GM23338 (cell line): ENCODE data around the gene ZNF675. TPM values are rescaled to one million over a fixed set of nuclear protein-coding genes. Genes with fewer than 3 reads are reported as not detected.

Experiments used
- ATAC-seq: fragments of 200-7000 bp; cut with Tn5 transposase; 3 replicates; pipeline ENCODE4 v1.9.1; 2020
- DNase-seq: peaks from one replicate; pipeline ENCODE4 v3.0.0-alpha.2; 2015; ENCODE audit warnings: low spot score
- H2AFZ ChIP-seq: fragments of 200-600 bp; sonication (generic); 2 replicates; pipeline ENCODE4 v1.8.0; 2016; ENCODE audit warnings: antibody characterized with exemption, mild to moderate bottlenecking, moderate library complexity
- H3F3A ChIP-seq: fragments of 200-600 bp; sonication (generic); replicated peaks from 2 replicates; pipeline ENCODE4 v1.8.0; 2017; ENCODE audit warnings: antibody characterized with exemption, mixed run types, low read depth
- H3K27ac ChIP-seq: fragments of 200-600 bp; sonication (generic); 2 replicates; pipeline ENCODE4 v1.6.1; 2016; ENCODE audit warnings: low read depth
- H3K27me3 ChIP-seq: fragments of 200-600 bp; sonication (generic); 2 replicates; pipeline ENCODE4 v1.8.0; 2016; ENCODE audit warnings: mild to moderate bottlenecking, mixed run types, moderate library complexity; ENCODE audit not compliant: insufficient read depth
- H3K36me3 ChIP-seq: fragments of 200-600 bp; sonication (generic); 2 replicates; pipeline ENCODE4 v1.8.0; 2016; ENCODE audit warnings: mild to moderate bottlenecking; ENCODE audit not compliant: insufficient read depth
- H3K4me1 ChIP-seq: fragments of 200-600 bp; sonication (generic); 2 replicates; pipeline ENCODE4 v1.8.0; 2016; ENCODE audit warnings: mild to moderate bottlenecking, moderate library complexity; ENCODE audit not compliant: insufficient read depth
- H3K4me2 ChIP-seq: fragments of 200-600 bp; sonication (generic); 2 replicates; pipeline ENCODE4 v1.7.1; 2017; ENCODE audit warnings: mixed run types
- H3K4me3 ChIP-seq: fragments of 200-600 bp; sonication (generic); 2 replicates; pipeline ENCODE4 v1.6.1; 2016; ENCODE audit warnings: mixed run types
- H3K79me2 ChIP-seq: fragments of 200-600 bp; sonication (generic); replicated peaks from 2 replicates; pipeline ENCODE4 v1.8.0; 2017; ENCODE audit warnings: mild to moderate bottlenecking; ENCODE audit not compliant: insufficient read depth
- H3K9me2 ChIP-seq: fragments of 200-600 bp; sonication (generic); 2 replicates; pipeline ENCODE4 v1.8.0; 2017; ENCODE audit not compliant: insufficient read depth
- H4K20me1 ChIP-seq: fragments of 200-600 bp; sonication (generic); replicated peaks from 2 replicates; pipeline ENCODE4 v1.8.0; 2017; ENCODE audit warnings: mild to moderate bottlenecking; ENCODE audit not compliant: insufficient read depth
- H3K27ac Mint-ChIP-seq: 2 replicates; pipeline ENCODE4 v1.8.0; 2020; ENCODE audit warnings: inconsistent platforms, mild to moderate bottlenecking, moderate library complexity, mixed read lengths
- H3K27me3 Mint-ChIP-seq: 3 replicates; pipeline ENCODE4 v1.8.0; 2022; ENCODE audit warnings: low read depth, mild to moderate bottlenecking, moderate library complexity, mixed read lengths, inconsistent platforms; ENCODE audit not compliant: insufficient read depth, poor library complexity
- H3K36me3 Mint-ChIP-seq: 3 replicates; pipeline ENCODE4 v1.8.0; 2021; ENCODE audit warnings: low read depth, mild to moderate bottlenecking, inconsistent platforms, moderate library complexity, mixed read lengths
- H3K4me1 Mint-ChIP-seq: 3 replicates; pipeline ENCODE4 v1.8.0; 2020; ENCODE audit warnings: mild to moderate bottlenecking, inconsistent platforms, mixed read lengths
- H3K4me3 Mint-ChIP-seq: 3 replicates; pipeline ENCODE4 v1.8.0; 2021; ENCODE audit warnings: moderate library complexity, mild to moderate bottlenecking, inconsistent platforms, mixed read lengths
- H3K9me3 Mint-ChIP-seq: 3 replicates; pipeline ENCODE4 v1.8.0; 2020; ENCODE audit warnings: moderate library complexity, mild to moderate bottlenecking, inconsistent platforms, mixed read lengths
- CREB1 ChIP-seq: fragments of 250-450 bp; sonication (Bioruptor Pico); IDR thresholded peaks from 2 replicates; pipeline ENCODE4 v1.5.0; 2020; ENCODE audit warnings: low read depth, mild to moderate bottlenecking, moderate library complexity
- EZH2phosphoT487 ChIP-seq: fragments of 200-600 bp; sonication (generic); IDR thresholded peaks from one replicate; pipeline ENCODE4 v1.8.1; 2018; ENCODE audit warnings: antibody characterized with exemption; ENCODE audit not compliant: unreplicated experiment
- JUNB ChIP-seq: IDR thresholded peaks from one replicate; pipeline ENCODE4 v1.6.1; 2016; ENCODE audit warnings: antibody characterized with exemption; ENCODE audit not compliant: unreplicated experiment
- NANOG ChIP-seq: IDR thresholded peaks from 2 replicates; pipeline ENCODE4 v1.6.1; 2016; ENCODE audit warnings: antibody characterized with exemption, borderline replicate concordance
- POLR2AphosphoS5 ChIP-seq: IDR thresholded peaks from 2 replicates; pipeline ENCODE4 v1.6.1; 2016; ENCODE audit warnings: antibody characterized with exemption, low read depth
- ZNF114 ChIP-seq: fragments of 250-450 bp; sonication (Bioruptor Pico); IDR thresholded peaks from 2 replicates; pipeline ENCODE4 v1.5.0; 2020; ENCODE audit warnings: mild to moderate bottlenecking, moderate library complexity
- ZNF331 ChIP-seq: fragments of 250-450 bp; sonication (Bioruptor Pico); IDR thresholded peaks from 2 replicates; pipeline ENCODE4 v1.5.0; 2020; ENCODE audit warnings: low read depth, mild to moderate bottlenecking, moderate library complexity
- polyA plus RNA-seq: library from polyadenylated mRNA; unstranded; fragments of >200 nt; fragmentation: Nextera tagmentation; extraction: Ambion mirVana; gene quantifications from 2 replicates; pipeline ENCODE4 v1.2.1, GENCODE V29; 2016
- total RNA-seq: library from RNA; depleted of rRNA; stranded (reverse); fragments of >200 nt; shearing (Covaris generic); gene quantifications from 2 replicates; pipeline ENCODE4 v1.2.3, GENCODE V29; 2014
- TF ChIP-seq, protein P1 (sequence below), 2 experiments: fragments of 200-600 bp in 1 of 2; sonication (generic) in 1 of 2; conservative IDR thresholded peaks; 2 replicates each; pipeline versions ENCODE4 v1.5.1 to v1.6.1; 2016 to 2017; ENCODE audit warnings: antibody characterized with exemption in 2 of 2, low read depth in 2 of 2, mild to moderate bottlenecking in 2 of 2, moderate library complexity in 1 of 2
- TF ChIP-seq, protein P2 (sequence below): fragments of 250-450 bp; sonication (Bioruptor Pico); IDR thresholded peaks from 2 replicates; pipeline ENCODE4 v1.5.0; 2020; ENCODE audit warnings: mild to moderate bottlenecking, moderate library complexity
- TF ChIP-seq, protein P3 (sequence below): IDR thresholded peaks from one replicate; pipeline ENCODE4 v1.6.1; 2018; ENCODE audit warnings: antibody characterized with exemption; ENCODE audit not compliant: unreplicated experiment

ZNF675 gene
- total and polyA plus RNA-seq, 2 experiments from 2014 or later, result 20.2 to 37.8 TPM

DNA sequence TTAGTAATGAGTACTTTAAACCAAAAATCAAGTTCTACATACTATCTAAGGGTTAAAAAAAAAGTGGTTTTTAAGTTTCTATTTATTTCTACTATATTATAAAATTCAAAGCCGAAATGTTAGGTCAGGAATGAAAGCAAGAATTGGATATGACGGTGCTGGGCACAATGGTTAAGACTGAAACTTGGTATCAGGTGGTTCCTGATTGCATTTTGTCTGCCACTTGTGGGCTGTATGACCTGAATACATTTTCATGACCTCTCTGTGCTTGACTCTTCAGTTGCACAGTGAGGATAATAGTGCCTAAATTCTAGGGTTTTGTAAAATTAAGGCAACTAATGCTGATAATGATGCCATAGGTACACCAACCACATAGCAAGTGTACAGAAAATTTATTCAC, 22.3 kb upstream of the ZNF675 start:
- no peaks in the 10 kb centered on the region for H4K20me1 ChIP-seq
- Mint-ChIP-seq H3K9me3 (peaks cover 17% of the 10 kb centered on the region), H3K4me3 (no peak overlapping the region), H3K4me1 (no peaks in the 10 kb centered on the region), H3K27me3 (peaks cover 8% of the 10 kb centered on the region), H3K27ac (no peak overlapping the region), H3K36me3 (no peaks in the 10 kb centered on the region; the same call in 2 of the 3 replicates)
- TF ChIP-seq POLR2AphosphoS5, result no peak
- H3K79me2 ChIP-seq, result no peaks in the 10 kb centered on the region
- DNase-seq (no peak), ATAC-seq (no peak)
- H3K36me3 ChIP-seq, result no peaks in the 10 kb centered on the region
- 0 out of 2 replicates have a peak, but pooled peaks cover 3% of the 10 kb centered on the region for H3K9me2 ChIP-seq
- H3K27ac ChIP-seq, result no peak overlapping the region
- no peak overlapping the region for H2AFZ ChIP-seq
- H3K27me3 ChIP-seq, result no peaks in the 10 kb centered on the region
- H3F3A ChIP-seq, result no peaks in the 10 kb centered on the region
- no peaks in the 10 kb centered on the region for H3K4me1 ChIP-seq
- no peak overlapping the region for H3K4me2 ChIP-seq
- no peak overlapping the region for H3K4me3 ChIP-seq

DNA sequence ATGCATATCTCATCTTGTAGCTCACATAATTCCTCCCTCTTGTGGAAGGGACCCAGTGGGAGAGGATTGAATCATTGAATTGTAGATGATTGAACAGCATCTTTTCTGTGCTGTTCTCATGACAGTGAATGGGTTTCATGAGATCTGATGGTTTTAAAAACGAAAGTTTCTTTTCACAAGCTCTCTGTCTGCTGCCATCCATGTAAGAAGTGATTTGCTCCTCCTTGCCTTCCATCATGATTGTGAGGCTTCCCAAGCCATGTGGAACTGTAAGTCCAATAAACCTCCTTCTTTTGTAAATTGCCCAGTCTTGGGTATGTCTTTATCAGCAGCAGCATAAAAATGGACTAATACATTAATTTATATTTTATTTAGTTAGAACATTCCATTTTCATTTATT, 19.6 kb upstream of the ZNF675 start:
- Mint-ChIP-seq H3K27ac (no peak overlapping the region), H3K9me3 (peaks cover 17% of the 10 kb centered on the region), H3K36me3 (no peaks in the 10 kb centered on the region; the same call in 1 of the 3 replicates), H3K27me3 (peaks cover 4% of the 10 kb centered on the region), H3K4me3 (no peak overlapping the region), H3K4me1 (no peaks in the 10 kb centered on the region)
- Histone ChIP-seq H3K27ac (no peak overlapping the region), H3K36me3 (no peaks in the 10 kb centered on the region), H4K20me1 (no peaks in the 10 kb centered on the region), H3K4me1 (no peaks in the 10 kb centered on the region), H3K9me2 (0 out of 2 replicates have a peak, but pooled peaks cover 3% of the 10 kb centered on the region), H3K79me2 (no peaks in the 10 kb centered on the region), H3K4me3 (no peak overlapping the region), H3F3A (no peaks in the 10 kb centered on the region), H3K27me3 (no peaks in the 10 kb centered on the region), H3K4me2 (no peak overlapping the region), H2AFZ (no peak overlapping the region)
- DNase-seq, result no peak
- no peak for ATAC-seq
- TF ChIP-seq, protein P1, sequence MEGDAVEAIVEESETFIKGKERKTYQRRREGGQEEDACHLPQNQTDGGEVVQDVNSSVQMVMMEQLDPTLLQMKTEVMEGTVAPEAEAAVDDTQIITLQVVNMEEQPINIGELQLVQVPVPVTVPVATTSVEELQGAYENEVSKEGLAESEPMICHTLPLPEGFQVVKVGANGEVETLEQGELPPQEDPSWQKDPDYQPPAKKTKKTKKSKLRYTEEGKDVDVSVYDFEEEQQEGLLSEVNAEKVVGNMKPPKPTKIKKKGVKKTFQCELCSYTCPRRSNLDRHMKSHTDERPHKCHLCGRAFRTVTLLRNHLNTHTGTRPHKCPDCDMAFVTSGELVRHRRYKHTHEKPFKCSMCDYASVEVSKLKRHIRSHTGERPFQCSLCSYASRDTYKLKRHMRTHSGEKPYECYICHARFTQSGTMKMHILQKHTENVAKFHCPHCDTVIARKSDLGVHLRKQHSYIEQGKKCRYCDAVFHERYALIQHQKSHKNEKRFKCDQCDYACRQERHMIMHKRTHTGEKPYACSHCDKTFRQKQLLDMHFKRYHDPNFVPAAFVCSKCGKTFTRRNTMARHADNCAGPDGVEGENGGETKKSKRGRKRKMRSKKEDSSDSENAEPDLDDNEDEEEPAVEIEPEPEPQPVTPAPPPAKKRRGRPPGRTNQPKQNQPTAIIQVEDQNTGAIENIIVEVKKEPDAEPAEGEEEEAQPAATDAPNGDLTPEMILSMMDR (conservative IDR thresholded peaks at IDR 0.05; ENCODE audit: low read depth in 2 of 2), result no peak
- TF ChIP-seq ZNF331 (no peak), EZH2phosphoT487 (no peak), ZNF114 (CRISPR knock-in tag) (no peak), POLR2AphosphoS5 (no peak), JUNB (no peak), NANOG (no peak), CREB1 (CRISPR knock-in tag) (no peak)
- TF ChIP-seq, protein P2, sequence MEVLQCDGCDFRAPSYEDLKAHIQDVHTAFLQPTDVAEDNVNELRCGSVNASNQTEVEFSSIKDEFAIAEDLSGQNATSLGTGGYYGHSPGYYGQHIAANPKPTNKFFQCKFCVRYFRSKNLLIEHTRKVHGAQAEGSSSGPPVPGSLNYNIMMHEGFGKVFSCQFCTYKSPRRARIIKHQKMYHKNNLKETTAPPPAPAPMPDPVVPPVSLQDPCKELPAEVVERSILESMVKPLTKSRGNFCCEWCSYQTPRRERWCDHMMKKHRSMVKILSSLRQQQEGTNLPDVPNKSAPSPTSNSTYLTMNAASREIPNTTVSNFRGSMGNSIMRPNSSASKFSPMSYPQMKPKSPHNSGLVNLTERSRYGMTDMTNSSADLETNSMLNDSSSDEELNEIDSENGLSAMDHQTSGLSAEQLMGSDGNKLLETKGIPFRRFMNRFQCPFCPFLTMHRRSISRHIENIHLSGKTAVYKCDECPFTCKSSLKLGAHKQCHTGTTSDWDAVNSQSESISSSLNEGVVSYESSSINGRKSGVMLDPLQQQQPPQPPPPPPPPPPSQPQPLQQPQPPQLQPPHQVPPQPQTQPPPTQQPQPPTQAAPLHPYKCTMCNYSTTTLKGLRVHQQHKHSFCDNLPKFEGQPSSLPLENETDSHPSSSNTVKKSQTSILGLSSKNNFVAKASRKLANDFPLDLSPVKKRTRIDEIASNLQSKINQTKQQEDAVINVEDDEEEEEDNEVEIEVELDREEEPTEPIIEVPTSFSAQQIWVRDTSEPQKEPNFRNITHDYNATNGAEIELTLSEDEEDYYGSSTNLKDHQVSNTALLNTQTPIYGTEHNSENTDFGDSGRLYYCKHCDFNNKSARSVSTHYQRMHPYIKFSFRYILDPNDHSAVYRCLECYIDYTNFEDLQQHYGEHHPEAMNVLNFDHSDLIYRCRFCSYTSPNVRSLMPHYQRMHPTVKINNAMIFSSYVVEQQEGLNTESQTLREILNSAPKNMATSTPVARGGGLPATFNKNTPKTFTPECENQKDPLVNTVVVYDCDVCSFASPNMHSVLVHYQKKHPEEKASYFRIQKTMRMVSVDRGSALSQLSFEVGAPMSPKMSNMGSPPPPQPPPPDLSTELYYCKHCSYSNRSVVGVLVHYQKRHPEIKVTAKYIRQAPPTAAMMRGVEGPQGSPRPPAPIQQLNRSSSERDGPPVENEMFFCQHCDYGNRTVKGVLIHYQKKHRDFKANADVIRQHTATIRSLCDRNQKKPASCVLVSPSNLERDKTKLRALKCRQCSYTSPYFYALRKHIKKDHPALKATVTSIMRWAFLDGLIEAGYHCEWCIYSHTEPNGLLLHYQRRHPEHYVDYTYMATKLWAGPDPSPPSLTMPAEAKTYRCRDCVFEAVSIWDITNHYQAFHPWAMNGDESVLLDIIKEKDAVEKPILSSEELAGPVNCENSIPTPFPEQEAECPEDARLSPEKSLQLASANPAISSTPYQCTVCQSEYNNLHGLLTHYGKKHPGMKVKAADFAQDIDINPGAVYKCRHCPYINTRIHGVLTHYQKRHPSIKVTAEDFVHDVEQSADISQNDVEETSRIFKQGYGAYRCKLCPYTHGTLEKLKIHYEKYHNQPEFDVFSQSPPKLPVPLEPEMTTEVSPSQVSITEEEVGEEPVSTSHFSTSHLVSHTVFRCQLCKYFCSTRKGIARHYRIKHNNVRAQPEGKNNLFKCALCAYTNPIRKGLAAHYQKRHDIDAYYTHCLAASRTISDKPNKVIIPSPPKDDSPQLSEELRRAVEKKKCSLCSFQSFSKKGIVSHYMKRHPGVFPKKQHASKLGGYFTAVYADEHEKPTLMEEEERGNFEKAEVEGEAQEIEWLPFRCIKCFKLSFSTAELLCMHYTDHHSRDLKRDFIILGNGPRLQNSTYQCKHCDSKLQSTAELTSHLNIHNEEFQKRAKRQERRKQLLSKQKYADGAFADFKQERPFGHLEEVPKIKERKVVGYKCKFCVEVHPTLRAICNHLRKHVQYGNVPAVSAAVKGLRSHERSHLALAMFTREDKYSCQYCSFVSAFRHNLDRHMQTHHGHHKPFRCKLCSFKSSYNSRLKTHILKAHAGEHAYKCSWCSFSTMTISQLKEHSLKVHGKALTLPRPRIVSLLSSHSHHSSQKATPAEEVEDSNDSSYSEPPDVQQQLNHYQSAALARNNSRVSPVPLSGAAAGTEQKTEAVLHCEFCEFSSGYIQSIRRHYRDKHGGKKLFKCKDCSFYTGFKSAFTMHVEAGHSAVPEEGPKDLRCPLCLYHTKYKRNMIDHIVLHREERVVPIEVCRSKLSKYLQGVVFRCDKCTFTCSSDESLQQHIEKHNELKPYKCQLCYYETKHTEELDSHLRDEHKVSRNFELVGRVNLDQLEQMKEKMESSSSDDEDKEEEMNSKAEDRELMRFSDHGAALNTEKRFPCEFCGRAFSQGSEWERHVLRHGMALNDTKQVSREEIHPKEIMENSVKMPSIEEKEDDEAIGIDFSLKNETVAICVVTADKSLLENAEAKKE, result no peak
- TF ChIP-seq, protein P3, sequence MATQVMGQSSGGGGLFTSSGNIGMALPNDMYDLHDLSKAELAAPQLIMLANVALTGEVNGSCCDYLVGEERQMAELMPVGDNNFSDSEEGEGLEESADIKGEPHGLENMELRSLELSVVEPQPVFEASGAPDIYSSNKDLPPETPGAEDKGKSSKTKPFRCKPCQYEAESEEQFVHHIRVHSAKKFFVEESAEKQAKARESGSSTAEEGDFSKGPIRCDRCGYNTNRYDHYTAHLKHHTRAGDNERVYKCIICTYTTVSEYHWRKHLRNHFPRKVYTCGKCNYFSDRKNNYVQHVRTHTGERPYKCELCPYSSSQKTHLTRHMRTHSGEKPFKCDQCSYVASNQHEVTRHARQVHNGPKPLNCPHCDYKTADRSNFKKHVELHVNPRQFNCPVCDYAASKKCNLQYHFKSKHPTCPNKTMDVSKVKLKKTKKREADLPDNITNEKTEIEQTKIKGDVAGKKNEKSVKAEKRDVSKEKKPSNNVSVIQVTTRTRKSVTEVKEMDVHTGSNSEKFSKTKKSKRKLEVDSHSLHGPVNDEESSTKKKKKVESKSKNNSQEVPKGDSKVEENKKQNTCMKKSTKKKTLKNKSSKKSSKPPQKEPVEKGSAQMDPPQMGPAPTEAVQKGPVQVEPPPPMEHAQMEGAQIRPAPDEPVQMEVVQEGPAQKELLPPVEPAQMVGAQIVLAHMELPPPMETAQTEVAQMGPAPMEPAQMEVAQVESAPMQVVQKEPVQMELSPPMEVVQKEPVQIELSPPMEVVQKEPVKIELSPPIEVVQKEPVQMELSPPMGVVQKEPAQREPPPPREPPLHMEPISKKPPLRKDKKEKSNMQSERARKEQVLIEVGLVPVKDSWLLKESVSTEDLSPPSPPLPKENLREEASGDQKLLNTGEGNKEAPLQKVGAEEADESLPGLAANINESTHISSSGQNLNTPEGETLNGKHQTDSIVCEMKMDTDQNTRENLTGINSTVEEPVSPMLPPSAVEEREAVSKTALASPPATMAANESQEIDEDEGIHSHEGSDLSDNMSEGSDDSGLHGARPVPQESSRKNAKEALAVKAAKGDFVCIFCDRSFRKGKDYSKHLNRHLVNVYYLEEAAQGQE, result no peak
